GM21423 (cell line): ENCODE data around the gene FAM118B.

Experiments used
- ATAC-seq: cut with Tn5 transposase; IDR thresholded peaks from one replicate; pipeline ENCODE4 v1.9.1; 2021; ENCODE audit warnings: mild to moderate bottlenecking, moderate library complexity; ENCODE audit not compliant: unreplicated experiment

Gene FAM118B

DNA sequence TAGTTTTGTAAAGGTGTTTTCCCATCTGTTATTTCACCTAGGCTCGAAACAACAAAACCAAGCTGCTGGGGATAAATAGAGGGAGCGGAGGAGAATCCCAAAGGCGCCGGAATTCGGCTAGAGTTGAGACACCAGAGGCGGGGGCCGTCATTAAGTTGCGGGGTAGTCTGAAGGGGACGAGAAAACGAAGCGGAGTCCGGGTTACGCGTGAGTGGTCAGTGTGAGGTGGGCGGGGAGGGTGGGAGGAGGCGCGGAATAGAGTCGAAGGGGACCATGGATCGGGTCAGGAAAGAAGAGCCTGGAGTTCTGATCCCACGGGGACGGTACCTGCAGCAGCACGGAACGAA is 56.8 kb downstream of the FAM118B start:
- no peak for ATAC-seq

- peak; percentile 99 for ATAC-seq
Observed at GRCh38 chr11:126268708-126269579, 57.4 kb downstream of the FAM118B start, which contains the start of the genes FOXRED1 and SRPRA. Gene FOXRED1 (plus strand): TSS chr11:126269154. CDS start chr11:126269207, 53 bp downstream. Gene SRPRA (minus strand): TSS chr11:126268895. CDS start chr11:126268804, 91 bp downstream.

DNA sequence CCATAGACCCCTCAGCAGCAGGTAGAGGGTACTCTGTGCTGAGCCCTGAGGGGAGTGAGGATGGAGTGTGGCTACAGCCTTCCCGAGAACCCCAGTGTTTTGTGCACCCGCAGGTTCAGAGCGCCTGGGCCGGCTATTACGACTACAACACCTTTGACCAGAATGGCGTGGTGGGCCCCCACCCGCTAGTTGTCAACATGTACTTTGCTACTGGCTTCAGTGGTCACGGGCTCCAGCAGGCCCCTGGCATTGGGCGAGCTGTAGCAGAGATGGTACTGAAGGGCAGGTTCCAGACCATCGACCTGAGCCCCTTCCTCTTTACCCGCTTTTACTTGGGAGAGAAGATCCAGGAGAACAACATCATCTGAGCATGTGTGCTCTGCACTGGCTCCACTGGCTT is 65.7 kb downstream of the FAM118B start:
- ATAC-seq: no peak

DNA sequence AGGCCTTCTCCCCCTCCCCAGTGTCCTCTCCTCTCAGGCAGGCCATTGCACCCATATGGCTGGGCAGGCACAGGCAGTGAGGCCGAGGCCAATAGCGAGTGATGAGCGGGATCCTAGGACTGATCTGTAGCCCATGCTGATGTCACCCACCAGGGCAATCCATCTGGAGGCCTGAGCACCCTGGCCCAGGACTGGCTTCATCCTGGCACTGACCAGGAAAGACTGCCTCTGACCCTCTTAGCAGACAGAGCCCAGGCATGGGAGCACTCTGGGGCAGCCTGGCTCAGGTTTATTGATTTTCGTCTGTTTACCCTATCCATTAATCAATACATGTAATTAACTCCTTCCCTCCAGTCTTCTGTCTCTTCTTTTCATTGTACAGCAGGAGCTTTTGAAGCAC is 66.2 kb downstream of the FAM118B start:
- ATAC-seq: no peak

DNA sequence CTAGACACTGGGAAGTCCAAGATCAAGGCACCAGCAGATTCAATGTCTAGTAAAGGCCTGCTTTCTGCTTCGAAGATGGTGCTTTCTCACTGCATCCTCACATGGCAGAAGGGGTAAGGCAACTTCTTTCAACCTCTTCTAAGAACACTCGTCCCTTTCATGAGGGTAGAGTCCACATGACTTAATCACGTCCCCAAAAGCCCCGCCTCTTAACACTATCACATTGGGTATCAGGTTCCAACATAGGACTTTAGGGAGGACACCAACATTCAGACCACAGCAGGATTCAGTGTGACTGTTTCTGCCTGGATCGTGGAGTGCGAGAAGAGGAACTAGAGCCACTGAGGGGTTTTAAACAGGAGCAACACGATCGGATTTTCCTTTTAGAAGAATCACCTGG is 67.6 kb downstream of the FAM118B start:
- ATAC-seq: no peak

GRCh38 chr11:126280595-126280994 is 69.0 kb downstream of the FAM118B start:
- ATAC-seq: no peak

- ATAC-seq: no peak
Observed at GRCh38 chr11:126281245-126281644, 69.7 kb downstream of the FAM118B start.

DNA sequence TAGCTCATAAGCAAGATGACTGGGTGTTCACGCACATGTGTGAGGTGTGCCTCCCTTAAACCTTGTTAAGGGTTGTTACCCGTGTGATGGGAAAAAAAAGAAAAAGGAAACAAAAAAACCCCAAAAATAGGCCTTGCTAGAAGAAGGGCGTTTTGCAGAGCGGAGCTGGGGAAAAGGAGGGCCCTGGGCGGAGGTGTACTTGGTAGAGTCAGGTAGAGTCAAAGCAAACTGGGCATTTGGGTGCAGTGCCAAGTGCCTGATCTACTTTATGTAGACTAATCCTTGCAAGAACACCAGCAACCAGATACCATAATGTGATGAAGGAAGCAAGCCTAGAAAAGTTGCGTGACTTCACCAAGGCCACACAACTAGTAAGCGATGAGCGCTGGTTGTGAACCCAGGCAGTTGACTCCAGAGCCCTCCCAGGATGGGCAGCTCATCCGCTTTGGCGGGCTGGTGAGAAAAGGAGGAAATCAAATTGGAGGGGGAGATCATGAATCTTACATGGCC is 70.1 kb downstream of the FAM118B start:
- ATAC-seq: no peak

GRCh38 chr11:126282361-126282735 is 70.8 kb downstream of the FAM118B start:
- ATAC-seq: no peak

DNA sequence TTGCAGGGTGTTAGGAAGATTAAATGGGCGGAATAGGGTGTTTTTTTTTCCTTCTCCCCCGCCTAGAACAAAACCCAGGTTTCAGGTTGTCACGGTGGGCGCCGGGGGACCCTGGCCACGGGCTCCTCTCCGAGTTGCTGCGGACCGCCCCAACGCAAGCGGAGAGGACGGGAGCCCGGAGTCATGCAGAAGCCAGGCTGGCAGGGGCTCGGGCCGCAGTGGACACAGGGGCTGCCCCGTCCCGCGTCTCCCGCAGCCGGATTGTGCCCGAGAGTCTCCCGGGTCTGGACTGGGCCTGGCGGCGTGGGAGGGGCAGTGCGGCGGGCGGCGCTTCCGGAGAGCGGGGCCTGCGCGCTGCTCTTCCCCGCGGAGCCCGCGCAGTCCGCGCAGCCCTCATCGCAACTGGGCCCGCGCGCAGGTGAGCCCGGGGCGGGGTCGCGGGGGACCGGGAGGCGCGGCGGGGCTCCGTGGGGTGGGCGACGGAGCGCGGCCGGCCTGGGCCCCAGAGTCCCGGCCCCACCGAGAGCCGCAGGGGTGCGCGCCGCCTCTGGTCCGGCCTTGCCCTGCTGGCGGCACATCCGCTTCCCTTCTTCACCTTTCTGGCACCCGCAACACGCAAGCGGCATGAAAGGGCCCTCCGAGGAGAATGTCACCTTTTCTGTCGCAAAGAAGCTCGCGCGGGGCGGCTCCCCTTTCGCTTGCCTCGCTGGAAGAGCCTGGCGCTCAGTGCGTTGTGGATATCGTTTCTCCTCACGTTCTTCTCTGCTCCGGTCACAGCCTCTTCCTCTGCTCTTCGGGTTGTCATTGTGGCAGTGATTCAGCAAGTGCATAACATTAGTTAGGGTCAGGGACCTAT is 71.4 kb downstream of the FAM118B start, which contains the start of gene TIRAP:
Gene TIRAP (plus strand): TSS at position 358 of the 856 bp plus-strand sequence. CDS start 7,802 bp downstream, outside the sequence.
- peak; percentile 59 for ATAC-seq

DNA sequence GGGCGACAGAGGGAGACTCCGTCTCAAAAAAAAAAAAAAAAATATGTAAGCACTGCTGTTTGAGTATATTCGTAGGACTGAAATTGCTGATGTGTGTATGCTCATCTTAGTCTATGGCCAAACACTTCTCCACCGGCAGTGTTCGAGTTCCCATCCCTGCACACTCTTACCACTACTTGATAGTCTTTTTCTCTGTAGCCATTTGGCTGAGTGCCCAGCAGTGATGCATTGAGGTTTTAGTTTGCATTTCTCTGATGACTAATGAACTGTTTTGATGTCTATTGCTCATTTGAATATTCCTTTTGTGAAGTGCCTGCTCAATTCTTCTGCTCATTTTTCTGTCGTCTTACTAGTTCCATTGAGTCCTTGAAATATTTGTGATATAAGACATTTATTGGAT is 73.2 kb downstream of the FAM118B start:
- ATAC-seq: peak; percentile 45

- ATAC-seq: no peak
Observed at GRCh38 chr11:126288237-126288636, 76.7 kb downstream of the FAM118B start.

DNA sequence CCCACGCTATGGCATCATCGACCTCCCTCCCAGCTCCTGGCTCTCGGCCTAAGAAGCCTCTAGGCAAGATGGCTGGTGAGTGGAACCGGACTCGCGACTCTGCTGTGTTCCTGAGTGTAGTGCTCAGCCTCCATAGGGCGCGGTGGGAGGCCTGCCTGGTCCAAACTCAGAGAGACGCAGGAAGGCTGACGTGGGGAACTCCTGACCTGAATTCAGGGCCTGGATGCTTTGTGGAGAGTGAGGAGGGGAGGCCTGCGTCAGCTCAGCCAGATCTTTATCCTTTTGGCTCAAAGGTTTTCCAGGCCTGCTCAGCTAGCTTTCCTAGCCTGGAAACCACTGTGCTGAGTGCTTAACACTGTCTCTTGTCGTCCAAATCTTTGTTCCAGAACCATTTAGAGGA is 79.3 kb downstream of the FAM118B start:
- no peak for ATAC-seq

DNA sequence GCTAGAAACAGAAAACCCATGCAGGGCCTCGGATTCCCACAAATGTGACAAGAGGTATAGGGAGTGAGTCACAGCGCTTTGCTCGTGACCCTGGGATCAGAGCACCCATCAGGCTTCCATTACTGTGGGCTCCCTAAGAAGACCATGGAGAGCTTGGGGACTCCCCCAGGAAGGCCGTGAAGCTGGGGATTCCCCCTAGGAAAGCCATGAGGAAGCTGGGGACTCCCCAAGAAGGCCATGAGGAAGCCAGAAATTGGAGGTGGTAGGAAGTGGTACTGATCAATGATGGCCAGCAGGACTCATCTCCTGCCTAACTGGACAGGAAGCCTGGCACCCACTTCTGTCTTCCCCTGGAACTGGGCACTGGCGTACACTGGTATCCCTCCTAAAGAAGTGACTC is 82.1 kb downstream of the FAM118B start:
- ATAC-seq: no peak

- no peak for ATAC-seq
Observed at GRCh38 chr11:126297004-126297403, 85.4 kb downstream of the FAM118B start.

GRCh38 chr11:126303623-126304456 is 92.3 kb downstream of the FAM118B start, which contains the start of gene DCPS:
Gene DCPS (plus strand): TSS chr11:126304060. CDS start chr11:126304081, 21 bp downstream.
- ATAC-seq: peak; percentile 93

DNA sequence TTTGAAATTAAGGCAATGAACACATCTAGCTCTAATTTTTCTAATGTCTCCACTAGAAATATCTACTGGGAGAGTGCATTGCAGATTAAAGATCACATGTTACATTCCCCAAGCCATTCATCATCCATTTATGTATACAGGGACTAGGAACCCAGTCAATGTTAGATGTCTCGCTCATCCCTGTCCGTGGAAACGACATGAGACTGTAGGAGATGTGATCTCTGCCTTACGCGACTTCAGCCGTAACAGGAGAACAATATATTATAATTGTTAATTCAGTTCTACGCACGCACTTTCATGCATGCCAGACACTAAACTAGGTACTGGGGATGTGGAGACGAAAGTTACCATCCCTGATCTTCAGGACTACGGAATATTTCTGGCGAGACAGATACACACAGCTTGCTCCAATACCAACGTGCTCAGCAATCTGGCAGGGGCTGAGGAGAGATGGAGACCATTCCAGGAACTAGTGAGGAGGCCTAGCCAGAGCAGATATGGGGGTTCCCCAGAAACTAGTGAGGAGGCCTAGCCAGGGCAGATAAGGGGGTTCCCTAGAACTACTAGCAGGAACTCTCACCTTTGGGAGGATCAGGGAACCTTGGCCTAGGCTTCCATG is 93.0 kb downstream of the FAM118B start:
- no peak for ATAC-seq

DNA sequence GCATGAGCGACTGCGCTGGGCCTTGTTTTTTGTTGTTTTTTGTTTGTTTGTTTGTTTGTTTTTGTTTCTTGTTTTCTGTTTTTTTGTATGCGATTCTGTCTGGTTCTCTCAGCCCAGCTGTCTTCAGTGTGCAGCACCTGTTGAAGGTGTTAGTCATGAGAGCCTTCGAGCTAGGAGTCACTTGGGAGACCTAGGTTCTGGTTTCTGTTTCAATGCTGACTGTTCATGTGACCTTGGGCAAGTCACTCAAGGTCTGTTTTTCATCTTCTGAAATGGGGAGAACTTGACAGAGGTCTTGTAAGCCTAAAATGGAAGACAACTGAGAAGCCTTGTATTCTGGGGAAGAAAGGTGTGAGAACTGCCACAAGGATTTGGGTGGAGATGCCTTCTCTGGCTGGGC is 94.1 kb downstream of the FAM118B start:
- peak; percentile 53 for ATAC-seq

GRCh38 chr11:126307706-126308105 is 96.1 kb downstream of the FAM118B start:
- no peak for ATAC-seq

- no peak for ATAC-seq
Observed at GRCh38 chr11:126308271-126308671, 96.7 kb downstream of the FAM118B start.
